ENCODE measurements around the gene MPL.

The MPL gene

GRCh38 chr1:43337588-43337987 is at the start of gene MPL:
MPL (plus strand) TSS chr1:43337818; CDS start chr1:43337849, 31 bp downstream.
- DNase-seq (ENCODE audit: low read depth): no peak

GRCh38 chr1:43288058-43288784 is 49.4 kb upstream of the MPL start:
- no peak for DNase-seq (ENCODE audit: low read depth)

GRCh38 chr1:43288785-43289706 is 48.6 kb upstream of the MPL start:
- no peak for DNase-seq (ENCODE audit: low read depth)

DNA sequence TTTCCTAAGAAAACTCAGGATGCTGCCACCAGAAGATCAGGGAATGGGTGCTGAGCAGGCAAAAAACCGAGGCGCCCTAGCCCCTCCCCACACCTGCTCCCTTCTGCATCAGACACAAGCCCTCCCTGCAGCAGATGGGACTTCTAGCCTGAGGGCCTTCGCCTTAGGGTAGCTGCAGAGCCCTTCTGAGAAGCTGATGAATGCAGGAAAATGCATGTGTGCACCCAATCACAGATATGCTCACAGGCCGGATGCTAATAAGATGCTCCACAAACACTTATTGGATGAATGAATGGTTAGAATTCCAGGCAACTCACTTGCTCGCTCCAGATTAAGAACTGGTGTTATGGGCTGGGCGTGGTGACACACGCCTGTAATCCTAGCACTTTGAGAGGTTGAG is 45.4 kb upstream of the MPL start:
- no peak for DNase-seq (ENCODE audit: low read depth)

GRCh38 chr1:43292679-43293078 is 44.9 kb upstream of the MPL start:
- no peak for DNase-seq (ENCODE audit: low read depth)

DNA sequence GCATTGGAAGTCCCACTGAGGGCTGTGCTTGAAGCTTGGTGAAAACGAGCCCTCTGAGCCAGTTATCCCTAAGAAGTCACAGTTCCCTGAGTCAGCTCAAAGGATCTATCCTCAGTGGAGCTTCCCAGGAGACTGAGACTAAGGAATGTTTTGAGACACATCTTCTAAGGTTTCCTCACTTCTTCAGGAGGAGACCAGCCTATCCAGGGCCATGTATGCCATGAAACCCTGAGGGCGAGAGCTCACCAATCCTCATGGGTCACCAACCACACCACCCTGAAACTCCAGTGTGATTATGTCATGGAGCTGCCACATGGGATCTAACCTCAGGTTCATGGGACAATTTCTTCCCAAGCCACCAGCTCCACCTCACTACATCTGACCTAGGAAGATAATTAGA is 44.4 kb upstream of the MPL start:
- DNase-seq (ENCODE audit: low read depth): no peak

- DNase-seq (ENCODE audit: low read depth): no peak
Observed at GRCh38 chr1:43293896-43294760, 43.5 kb upstream of the MPL start.

DNA sequence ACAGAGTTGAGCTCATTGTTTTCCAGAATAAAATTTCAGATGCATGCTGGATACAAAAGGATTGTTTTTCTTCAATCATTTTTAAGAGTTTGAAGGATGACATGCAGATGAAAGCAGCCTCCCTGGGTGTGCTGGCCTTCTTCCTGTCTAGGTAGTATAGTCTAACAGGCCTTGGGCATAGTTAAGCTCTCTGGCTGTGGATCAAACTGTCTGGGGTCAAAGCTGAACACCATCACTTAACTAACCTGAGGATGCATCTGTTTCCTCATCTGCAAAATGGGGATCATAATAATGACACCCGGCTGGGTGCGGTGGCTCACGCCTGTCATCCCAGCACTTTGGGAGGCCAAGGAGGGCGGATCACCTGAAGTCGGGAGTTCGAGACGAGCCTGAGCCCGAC is 42.9 kb upstream of the MPL start:
- no peak for DNase-seq (ENCODE audit: low read depth)

GRCh38 chr1:43296207-43296606 is 41.4 kb upstream of the MPL start:
- DNase-seq (ENCODE audit: low read depth): no peak

- no peak for DNase-seq (ENCODE audit: low read depth)
Observed at GRCh38 chr1:43298055-43298454, 39.6 kb upstream of the MPL start.

DNA sequence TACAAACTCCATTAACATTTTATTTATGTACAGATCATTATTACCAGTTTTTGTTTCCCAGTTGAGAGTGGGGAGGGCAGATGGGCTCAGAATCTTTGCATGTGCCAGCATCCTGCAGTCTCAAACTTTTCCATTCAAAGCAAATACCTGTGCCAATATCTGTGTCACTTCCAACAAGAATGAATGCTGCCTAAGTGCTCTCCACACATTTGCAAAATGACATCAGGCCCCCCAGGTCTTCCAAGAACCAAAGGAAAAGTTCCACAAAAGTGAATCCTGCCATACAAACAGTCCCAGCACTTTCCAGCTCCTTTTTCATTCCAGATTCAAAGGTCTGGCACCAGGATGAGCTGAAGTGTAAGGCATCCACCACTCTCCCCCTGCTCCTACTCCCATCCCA is 38.5 kb upstream of the MPL start:
- no peak for DNase-seq (ENCODE audit: low read depth)

- DNase-seq (ENCODE audit: low read depth): no peak
Observed at GRCh38 chr1:43300378-43301094, 37.1 kb upstream of the MPL start, which contains the start of gene TIE1. TIE1 (plus strand) TSS chr1:43300982; CDS start chr1:43301072, 90 bp downstream.

- DNase-seq (ENCODE audit: low read depth): no peak
Observed at GRCh38 chr1:43302201-43302600, 35.4 kb upstream of the MPL start.

- DNase-seq (ENCODE audit: low read depth): no peak
Observed at GRCh38 chr1:43302721-43303470, 34.7 kb upstream of the MPL start.

- DNase-seq (ENCODE audit: low read depth): no peak
Observed at GRCh38 chr1:43303471-43304313, 33.9 kb upstream of the MPL start.

DNA sequence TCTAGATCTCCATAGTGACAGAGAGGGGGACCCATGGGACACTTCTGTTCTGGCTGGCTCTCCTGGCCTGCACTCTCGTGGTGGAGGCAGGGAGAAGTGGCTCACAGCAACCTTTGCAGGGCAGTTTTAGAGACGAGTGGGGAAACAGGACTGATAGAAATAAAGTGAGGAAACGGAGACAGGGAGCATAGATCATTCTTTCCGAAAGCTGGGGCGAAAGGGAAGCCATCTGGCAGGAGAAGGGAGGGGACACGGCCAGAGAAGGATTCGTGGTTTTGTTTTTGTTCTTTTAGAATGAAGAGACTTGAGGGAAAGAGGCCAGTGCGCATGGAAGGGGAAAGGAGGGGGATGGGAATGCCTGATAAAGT is 33.3 kb upstream of the MPL start:
- DNase-seq (ENCODE audit: low read depth): no peak

DNA sequence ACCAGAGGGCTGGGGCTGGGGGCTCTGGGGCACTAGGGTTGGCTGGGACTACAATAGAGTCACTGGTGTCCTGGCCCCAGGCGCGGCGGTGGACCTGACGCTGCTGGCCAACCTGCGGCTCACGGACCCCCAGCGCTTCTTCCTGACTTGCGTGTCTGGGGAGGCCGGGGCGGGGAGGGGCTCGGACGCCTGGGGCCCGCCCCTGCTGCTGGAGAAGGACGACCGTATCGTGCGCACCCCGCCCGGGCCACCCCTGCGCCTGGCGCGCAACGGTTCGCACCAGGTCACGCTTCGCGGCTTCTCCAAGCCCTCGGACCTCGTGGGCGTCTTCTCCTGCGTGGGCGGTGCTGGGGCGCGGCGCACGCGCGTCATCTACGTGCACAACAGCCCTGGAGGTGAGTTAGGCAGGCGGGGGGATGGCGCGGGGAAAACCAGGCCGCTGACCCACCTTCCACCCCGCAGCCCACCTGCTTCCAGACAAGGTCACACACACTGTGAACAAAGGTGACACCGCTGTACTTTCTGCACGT is 32.8 kb upstream of the MPL start:
- DNase-seq (ENCODE audit: low read depth): no peak

- DNase-seq (ENCODE audit: low read depth): no peak
Observed at GRCh38 chr1:43305461-43305860, 32.2 kb upstream of the MPL start.

- DNase-seq (ENCODE audit: low read depth): no peak
Observed at GRCh38 chr1:43305926-43306687, 31.5 kb upstream of the MPL start.
